NCI-H82 (cell line): ENCODE results near the gene MAP7.

Experiments
- DNase-seq: peaks from one replicate; lab custom pipeline; 2025; lab: John Stamatoyannopoulos, UW

The MAP7 gene

DNA sequence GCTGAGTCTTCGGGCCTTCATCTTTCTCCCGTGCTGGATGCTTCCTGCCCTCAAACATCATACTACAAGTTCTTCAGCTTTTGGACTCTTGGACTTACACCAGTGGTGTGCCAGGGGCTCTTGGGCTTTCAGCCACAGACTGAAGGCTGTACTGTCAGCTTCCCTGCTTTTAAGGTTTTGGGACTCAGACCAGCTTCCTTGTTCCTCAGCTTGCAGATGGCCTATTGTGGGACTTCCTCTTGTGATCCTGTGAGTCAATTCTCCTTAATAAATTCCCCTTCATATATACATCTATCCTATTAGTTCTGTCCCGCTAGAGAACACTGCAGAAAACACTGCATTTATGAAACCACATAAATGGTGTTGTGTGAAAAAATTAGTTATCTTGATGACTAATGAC lies 246.7 kb downstream of the MAP7 start:
- DNase-seq, result no peak

- no peak for DNase-seq
Measured at GRCh38 chr6:136294621-136295020, 255.6 kb downstream of the MAP7 start.
